Measurements from ENCODE around the gene PSPH. TPM values are rescaled to one million over a fixed set of nuclear protein-coding genes. Genes with fewer than 3 reads are reported as not detected.
"Not testable (repeated sequence)": the region's sequence is repeated elsewhere in the genome, so short reads cannot be mapped to it uniquely, and the experiment has no call there.

Gene PSPH
- total RNA-seq, 1 donor, result 49.9 TPM

- Histone ChIP-seq H4K20me1 (ENCODE audit: insufficient read depth, low read length) (no peaks in the 10 kb centered on the region), H3K9me3 (ENCODE audit: low read depth, low read length) (no peaks in the 10 kb centered on the region), H3K27me3 (ENCODE audit: insufficient read depth, low read length) (no peaks in the 10 kb centered on the region), H3K4me3 (ENCODE audit: insufficient read depth, low read length) (no peak overlapping the region), H3K4me2 (ENCODE audit: insufficient read depth, low read length) (peak overlapping the region; percentile 39), H3K27ac (ENCODE audit: low read depth, low read length) (peak overlapping the region; percentile 60), H3K36me3 (ENCODE audit: insufficient read depth, low read length) (no peaks in the 10 kb centered on the region), H2AFZ (ENCODE audit: low read length) (peak overlapping the region; percentile 51), H3K79me2 (ENCODE audit: insufficient read depth, low read length) (peaks cover 18% of the 10 kb centered on the region), H3K4me1 (ENCODE audit: insufficient read depth, low read length) (peaks cover 30% of the 10 kb centered on the region)
- no peak for TF ChIP-seq CTCF (IDR thresholded peaks at IDR 0.05; ENCODE audit: extremely low read depth, low read depth, low read length)
- DNase-seq (ENCODE audit: insufficient read length, low spot score, missing footprints), result peak; percentile 89
These were observed 4.4 kb downstream of the PSPH start for GRCh38 chr7:56046721-56047445.

GRCh38 chr7:56045758-56046157 is 5.5 kb downstream of the PSPH start:
- H2AFZ ChIP-seq (ENCODE audit: low read length); H4K20me1 ChIP-seq (ENCODE audit: insufficient read depth, low read length); H3K79me2 ChIP-seq (ENCODE audit: insufficient read depth, low read length); H3K36me3 ChIP-seq (ENCODE audit: insufficient read depth, low read length); H3K27ac ChIP-seq (ENCODE audit: low read depth, low read length); H3K4me2 ChIP-seq (ENCODE audit: insufficient read depth, low read length); H3K4me3 ChIP-seq (ENCODE audit: insufficient read depth, low read length); DNase-seq (ENCODE audit: insufficient read length, low spot score, missing footprints); H3K27me3 ChIP-seq (ENCODE audit: insufficient read depth, low read length); H3K9me3 ChIP-seq (ENCODE audit: low read depth, low read length): not testable (repeated sequence)
- H3K4me1 ChIP-seq (ENCODE audit: insufficient read depth, low read length), result peaks cover 30% of the 10 kb centered on the region

DNA sequence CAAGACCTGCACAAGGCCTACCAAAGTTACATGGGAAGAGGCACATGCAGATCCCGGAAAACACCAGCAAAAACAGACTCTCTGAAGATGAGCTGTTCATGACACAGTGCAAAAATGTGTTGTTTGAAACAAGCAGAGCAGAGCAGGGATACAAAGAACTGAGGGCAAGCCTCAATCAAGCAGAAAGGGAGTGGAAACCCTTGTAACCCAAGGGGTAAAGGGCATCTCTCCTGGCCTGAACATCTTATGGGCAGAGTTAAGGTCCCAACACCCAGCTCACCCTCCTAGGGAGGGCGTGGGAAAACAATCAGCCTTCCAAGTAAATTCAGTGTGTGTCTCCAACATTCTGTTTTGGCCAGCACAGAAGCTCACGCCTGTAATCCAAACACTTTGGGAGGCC is 10.5 kb downstream of the PSPH start:
- Histone ChIP-seq H3K27ac (ENCODE audit: low read depth, low read length) (no peak overlapping the region), H3K9me3 (ENCODE audit: low read depth, low read length) (no peaks in the 10 kb centered on the region), H3K4me1 (ENCODE audit: insufficient read depth, low read length) (no peaks in the 10 kb centered on the region), H3K36me3 (ENCODE audit: insufficient read depth, low read length) (no peaks in the 10 kb centered on the region), H3K79me2 (ENCODE audit: insufficient read depth, low read length) (no peaks in the 10 kb centered on the region), H3K27me3 (ENCODE audit: insufficient read depth, low read length) (no peaks in the 10 kb centered on the region), H4K20me1 (ENCODE audit: insufficient read depth, low read length) (no peaks in the 10 kb centered on the region), H2AFZ (ENCODE audit: low read length) (no peak overlapping the region), H3K4me3 (ENCODE audit: insufficient read depth, low read length) (no peak overlapping the region), H3K4me2 (ENCODE audit: insufficient read depth, low read length) (no peak overlapping the region)
- no peak for TF ChIP-seq CTCF (IDR thresholded peaks at IDR 0.05; ENCODE audit: extremely low read depth, low read depth, low read length)
- DNase-seq (ENCODE audit: insufficient read length, low spot score, missing footprints), result no peak

DNA sequence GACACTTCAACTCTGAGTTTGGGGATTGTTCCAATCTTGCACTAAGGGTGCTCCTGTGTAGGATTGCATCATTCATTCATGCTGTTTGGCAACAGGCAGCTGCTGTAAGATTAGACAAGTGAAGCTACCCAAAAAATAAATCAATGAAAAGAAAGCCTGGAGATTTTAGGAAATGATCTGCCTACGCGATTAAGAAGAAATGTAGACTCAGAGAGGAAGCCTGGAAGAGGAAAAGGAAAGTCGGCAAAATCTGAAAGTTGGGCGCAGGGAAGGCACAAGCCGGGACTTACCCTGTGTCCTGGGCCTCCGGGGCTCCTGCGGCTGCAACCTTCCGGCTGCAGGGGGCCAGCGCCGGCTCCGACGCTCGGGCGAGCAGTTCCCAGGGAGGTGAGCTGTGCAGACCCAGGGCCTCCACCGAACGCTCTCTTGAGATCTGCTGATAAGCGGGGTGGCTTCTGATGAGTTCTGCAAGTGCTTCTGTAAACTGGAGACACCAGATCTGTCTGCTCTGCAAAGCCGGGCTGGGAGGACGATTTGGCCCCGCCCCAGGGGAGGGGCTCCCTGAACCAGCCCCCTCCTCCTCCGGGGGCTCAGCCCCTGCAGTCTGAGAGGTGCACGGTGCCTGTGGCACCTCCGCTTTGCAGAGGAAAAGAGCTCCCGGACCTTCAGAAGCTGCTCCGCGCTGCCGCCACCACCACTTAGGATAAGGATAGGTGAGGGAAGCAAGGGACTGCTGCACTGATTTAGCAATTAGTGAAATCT is 17.4 kb downstream of the PSPH start:
- Histone ChIP-seq H2AFZ (ENCODE audit: low read length) (peak overlapping the region; percentile 96), H3K79me2 (ENCODE audit: insufficient read depth, low read length) (peaks cover 3% of the 10 kb centered on the region), H3K4me2 (ENCODE audit: insufficient read depth, low read length) (peak overlapping the region; percentile 95), H4K20me1 (ENCODE audit: insufficient read depth, low read length) (no peaks in the 10 kb centered on the region), H3K9me3 (ENCODE audit: low read depth, low read length) (no peaks in the 10 kb centered on the region), H3K4me1 (ENCODE audit: insufficient read depth, low read length) (no peaks in the 10 kb centered on the region), H3K27ac (ENCODE audit: low read depth, low read length) (peak overlapping the region; percentile 12), H3K36me3 (ENCODE audit: insufficient read depth, low read length) (peaks cover 10% of the 10 kb centered on the region), H3K4me3 (ENCODE audit: insufficient read depth, low read length) (peak overlapping the region; percentile 88), H3K27me3 (ENCODE audit: insufficient read depth, low read length) (no peaks in the 10 kb centered on the region)
- peak; percentile 95 for DNase-seq (ENCODE audit: insufficient read length, low spot score, missing footprints)
- TF ChIP-seq CTCF (IDR thresholded peaks at IDR 0.05; ENCODE audit: extremely low read depth, low read depth, low read length), result peak; percentile 22

GRCh38 chr7:56032578-56032977 is 18.7 kb downstream of the PSPH start:
- not testable (repeated sequence) for H3K27ac ChIP-seq (ENCODE audit: low read depth, low read length); H2AFZ ChIP-seq (ENCODE audit: low read length); H3K4me3 ChIP-seq (ENCODE audit: insufficient read depth, low read length); H3K27me3 ChIP-seq (ENCODE audit: insufficient read depth, low read length); H3K4me1 ChIP-seq (ENCODE audit: insufficient read depth, low read length); H4K20me1 ChIP-seq (ENCODE audit: insufficient read depth, low read length); DNase-seq (ENCODE audit: insufficient read length, low spot score, missing footprints); H3K4me2 ChIP-seq (ENCODE audit: insufficient read depth, low read length); H3K9me3 ChIP-seq (ENCODE audit: low read depth, low read length); H3K79me2 ChIP-seq (ENCODE audit: insufficient read depth, low read length)
- peaks cover 14% of the 10 kb centered on the region for H3K36me3 ChIP-seq (ENCODE audit: insufficient read depth, low read length)

DNA sequence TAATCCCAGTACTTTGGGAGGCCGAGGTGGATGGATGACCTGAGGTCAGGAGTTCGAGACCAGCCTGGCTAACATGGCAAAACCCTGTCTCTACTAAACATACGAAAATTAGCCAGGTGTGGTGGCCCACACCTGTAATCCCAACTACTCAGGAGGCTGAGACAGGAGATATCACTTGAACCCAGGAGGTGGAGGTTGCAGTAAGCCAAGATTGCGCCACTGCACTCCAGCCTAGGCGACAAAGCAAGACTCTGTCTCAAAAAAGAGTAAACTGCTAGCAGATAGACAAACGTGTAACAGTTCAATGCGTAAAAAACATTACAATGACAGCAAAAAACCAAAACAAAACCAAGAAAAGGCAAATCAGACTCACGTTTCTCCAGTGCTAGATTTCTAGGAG is 19.7 kb downstream of the PSPH start:
- DNase-seq (ENCODE audit: insufficient read length, low spot score, missing footprints); H3K9me3 ChIP-seq (ENCODE audit: low read depth, low read length); H3K27me3 ChIP-seq (ENCODE audit: insufficient read depth, low read length); H4K20me1 ChIP-seq (ENCODE audit: insufficient read depth, low read length); H3K4me2 ChIP-seq (ENCODE audit: insufficient read depth, low read length); H3K4me3 ChIP-seq (ENCODE audit: insufficient read depth, low read length); H3K4me1 ChIP-seq (ENCODE audit: insufficient read depth, low read length); H2AFZ ChIP-seq (ENCODE audit: low read length); H3K27ac ChIP-seq (ENCODE audit: low read depth, low read length); H3K79me2 ChIP-seq (ENCODE audit: insufficient read depth, low read length): not testable (repeated sequence)
- H3K36me3 ChIP-seq (ENCODE audit: insufficient read depth, low read length), result peaks cover 14% of the 10 kb centered on the region
